GM19467 (cell line): ENCODE measurements around the gene WDR3.

Source experiments
- ATAC-seq: cut with Tn5 transposase; IDR thresholded peaks from one replicate; pipeline ENCODE4 v1.9.1; 2021; ENCODE audit warnings: mild to moderate bottlenecking, moderate library complexity; ENCODE audit not compliant: unreplicated experiment

The WDR3 gene

GRCh38 chr1:117942293-117942692, 12.8 kb downstream of the WDR3 start:
- no peak for ATAC-seq

- no peak for ATAC-seq
Measured at GRCh38 chr1:117952386-117952785, 22.8 kb downstream of the WDR3 start.

GRCh38 chr1:117959364-117959763, 29.8 kb downstream of the WDR3 start:
- ATAC-seq: no peak

GRCh38 chr1:117964290-117965038, 34.9 kb downstream of the WDR3 start:
- ATAC-seq: no peak

- no peak for ATAC-seq
Measured at GRCh38 chr1:117967477-117967876, 37.9 kb downstream of the WDR3 start.

- ATAC-seq: no peak
Measured at GRCh38 chr1:117967881-117968280, 38.3 kb downstream of the WDR3 start.

- no peak for ATAC-seq
Measured at GRCh38 chr1:117970252-117970651, 40.7 kb downstream of the WDR3 start.

GRCh38 chr1:117971777-117972176, 42.2 kb downstream of the WDR3 start:
- ATAC-seq: no peak

GRCh38 chr1:117976381-117976780, 46.8 kb downstream of the WDR3 start:
- ATAC-seq: no peak

- no peak for ATAC-seq
Measured at GRCh38 chr1:117981455-117982192, 52.1 kb downstream of the WDR3 start.

GRCh38 chr1:117985239-117985638, 55.7 kb downstream of the WDR3 start:
- no peak for ATAC-seq

- ATAC-seq: peak; percentile 69
Measured at GRCh38 chr1:117985973-117986372, 56.4 kb downstream of the WDR3 start.

- no peak for ATAC-seq
Measured at GRCh38 chr1:118004312-118004711, 74.8 kb downstream of the WDR3 start.

- ATAC-seq: no peak
Measured at GRCh38 chr1:118007391-118007790, 77.9 kb downstream of the WDR3 start.

- ATAC-seq: no peak
Measured at GRCh38 chr1:118008011-118008410, 78.5 kb downstream of the WDR3 start.

GRCh38 chr1:118012515-118013124, 83.1 kb downstream of the WDR3 start:
- no peak for ATAC-seq

- no peak for ATAC-seq
Measured at GRCh38 chr1:118013336-118013735, 83.8 kb downstream of the WDR3 start.

- no peak for ATAC-seq
Measured at GRCh38 chr1:118013938-118014337, 84.4 kb downstream of the WDR3 start.
